Activated naive CD4-positive, alpha-beta T cell (primary cell): ENCODE results near the gene MRPL9.
A peak's percentile ranks its signal among the peaks of the same experiment; 100 is the strongest.

Source experiments
- DNase-seq, 4 experiments: peaks; one replicate each; lab custom pipeline; 2025; lab: John Stamatoyannopoulos, UW

Gene MRPL9

GRCh38 chr1:151729966-151730291 is 33.4 kb downstream of the MRPL9 start:
- no peak for DNase-seq

DNA sequence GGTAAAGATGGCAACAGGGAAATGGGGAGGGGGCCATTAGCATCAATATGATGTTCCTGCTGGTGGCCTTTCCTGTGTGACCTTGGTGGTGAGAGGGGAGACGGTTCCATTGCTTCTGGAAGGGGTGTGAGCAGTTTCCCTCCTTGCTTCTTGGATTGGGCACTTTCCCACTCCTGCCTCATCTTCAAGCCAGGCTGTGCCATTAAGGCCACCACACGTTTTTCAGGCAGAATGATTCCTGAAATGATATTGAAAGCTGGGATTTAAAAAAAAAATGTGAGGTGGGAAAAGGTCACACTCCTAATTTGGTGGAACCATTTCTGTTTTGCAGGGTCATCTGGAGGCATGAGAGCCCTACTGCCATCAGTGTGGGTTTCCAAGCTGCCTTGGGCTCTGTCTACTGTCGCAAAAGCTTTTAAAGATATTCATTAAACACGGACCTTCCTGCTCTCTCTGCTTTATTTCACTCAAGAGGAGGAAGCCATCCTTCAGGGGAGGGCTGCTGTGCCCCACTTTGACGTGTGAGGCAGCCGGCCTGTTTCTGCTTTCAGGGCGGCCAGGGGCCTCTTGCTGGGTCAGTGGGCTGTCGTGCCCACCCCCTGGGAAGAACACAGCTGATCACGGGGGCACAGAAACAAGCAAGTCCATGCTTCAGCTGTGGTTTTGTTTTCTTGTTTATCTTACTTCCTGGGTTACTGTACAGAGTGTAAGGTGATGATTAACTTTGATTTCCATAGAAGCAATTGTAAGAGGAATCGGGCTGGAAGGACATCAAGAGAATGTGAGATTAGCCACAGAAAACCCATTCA is 33.9 kb downstream of the MRPL9 start:
- no peak for DNase-seq

DNA sequence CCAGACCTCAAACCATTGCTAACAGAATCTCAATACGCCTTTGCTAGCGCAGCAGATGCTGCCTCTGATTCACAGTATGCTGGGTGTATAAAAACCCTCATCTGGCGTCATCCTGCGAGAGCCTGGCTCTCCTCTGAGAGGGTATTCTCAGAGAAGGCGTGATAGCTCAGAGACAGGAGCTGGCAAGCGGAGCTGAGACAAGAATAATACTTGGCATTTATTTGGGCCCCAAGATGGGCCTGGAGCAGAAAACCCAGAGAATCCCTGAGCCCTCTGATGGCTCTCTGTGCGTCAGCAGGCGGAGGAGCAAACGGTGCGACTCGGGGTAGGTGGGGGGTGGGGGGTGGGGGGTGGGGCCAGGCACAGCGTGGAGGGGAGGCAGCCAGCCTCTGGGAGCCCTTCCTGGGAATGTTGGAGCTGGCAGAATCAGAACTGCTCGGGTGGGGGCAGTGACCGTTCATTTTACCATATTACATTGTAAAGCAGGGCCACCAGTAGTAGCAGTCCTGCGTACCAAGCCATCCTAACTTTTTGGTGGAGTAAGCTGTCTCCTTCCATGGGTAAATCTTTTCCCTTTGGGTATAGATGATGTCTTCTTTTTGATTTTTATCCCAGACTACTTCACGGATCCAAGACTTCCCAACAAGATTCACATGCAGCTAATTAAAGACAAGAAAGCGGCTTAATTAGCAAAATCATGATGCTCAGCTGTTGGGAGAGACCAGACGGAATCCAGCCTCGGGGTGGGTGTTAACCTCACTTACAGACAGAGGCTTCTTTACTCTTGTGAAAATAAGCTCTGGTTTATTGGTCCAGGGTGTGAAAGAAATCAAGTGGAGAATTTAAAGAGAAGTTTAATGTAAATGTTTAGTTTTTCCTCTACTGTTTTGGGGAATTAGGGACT is 34.9 kb downstream of the MRPL9 start:
- DNase-seq, result no peak

DNA sequence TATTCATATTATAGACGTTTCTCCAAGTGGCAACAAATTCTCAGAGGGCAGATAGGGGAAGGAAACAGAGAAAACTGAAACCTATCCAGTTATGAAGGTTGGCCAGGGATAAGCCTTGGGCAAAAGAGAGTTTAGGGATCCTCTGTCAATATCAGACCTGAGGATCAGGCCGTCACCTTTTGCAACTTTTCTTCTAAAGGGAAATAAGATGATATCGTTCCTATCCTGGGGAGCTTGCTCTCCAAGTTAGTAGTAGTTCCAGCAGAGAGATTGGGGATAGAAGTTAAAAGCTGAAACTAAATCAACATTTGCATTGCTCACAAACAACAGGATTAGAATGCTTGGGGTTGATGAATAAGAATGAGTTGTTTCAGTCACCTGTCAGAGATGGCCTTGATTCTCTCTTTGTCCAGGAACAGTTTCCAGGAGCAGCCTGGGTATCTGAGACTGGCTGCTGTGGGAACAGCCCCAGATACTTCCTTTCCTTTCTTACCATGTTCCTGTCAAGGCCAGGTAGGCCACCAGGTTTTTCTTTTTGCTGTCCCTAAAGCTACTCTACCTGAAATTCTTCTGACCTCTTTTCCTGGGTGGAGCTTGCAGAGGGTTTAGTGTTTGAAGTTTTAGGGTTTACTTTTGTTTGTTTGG is 39.4 kb downstream of the MRPL9 start:
- DNase-seq, result no peak

- no peak for DNase-seq
Measured at GRCh38 chr1:151721788-151722510, 41.3 kb downstream of the MRPL9 start.

DNA sequence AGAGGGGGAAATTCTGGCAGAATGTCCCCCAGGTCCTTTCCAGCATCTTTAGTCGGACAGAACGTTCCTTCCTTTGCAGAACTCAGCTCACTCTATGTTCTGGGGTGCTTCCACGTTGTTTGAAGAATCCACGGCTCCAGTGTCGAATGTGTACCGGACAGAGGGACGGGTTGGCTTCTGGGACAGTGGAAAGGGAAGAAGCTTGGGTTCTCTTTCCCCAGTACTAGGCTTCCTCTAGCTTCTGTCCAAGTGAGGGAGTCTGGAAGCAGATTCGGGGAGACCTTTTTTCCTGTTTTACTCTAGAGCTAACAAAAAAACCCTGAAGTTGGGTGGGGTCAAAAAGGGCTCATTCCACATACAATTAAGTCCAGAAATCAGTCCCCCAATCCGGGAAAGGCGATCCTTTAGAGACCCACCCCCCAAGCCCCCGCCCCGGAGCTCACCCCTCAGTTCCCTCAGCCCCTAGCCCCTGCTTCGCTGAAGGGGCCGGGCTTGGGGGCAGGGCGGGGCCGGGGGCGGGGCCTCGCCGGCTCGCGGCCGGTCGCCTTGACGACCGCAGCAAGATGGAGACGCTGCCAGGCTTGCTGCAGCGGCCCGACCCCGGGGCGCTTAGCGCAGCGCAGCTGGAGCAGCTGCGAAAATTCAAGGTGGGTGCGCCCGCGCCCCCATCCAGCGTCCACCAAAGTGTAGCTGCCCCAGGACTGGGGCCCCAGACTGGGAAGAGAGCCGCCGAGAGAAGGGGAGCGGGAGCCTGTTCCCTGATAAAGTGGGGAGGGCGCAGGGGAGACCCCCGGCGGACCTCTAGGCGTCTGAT is 42.1 kb downstream of the MRPL9 start, which contains the start of gene RIIAD1:
Gene RIIAD1, plus strand, starts transcription at position 549 of the 814 bp plus-strand sequence. Its CDS starts 15 bp downstream, at position 564.
- peak in 1 of 4 experiments; percentile 40 for DNase-seq

DNA sequence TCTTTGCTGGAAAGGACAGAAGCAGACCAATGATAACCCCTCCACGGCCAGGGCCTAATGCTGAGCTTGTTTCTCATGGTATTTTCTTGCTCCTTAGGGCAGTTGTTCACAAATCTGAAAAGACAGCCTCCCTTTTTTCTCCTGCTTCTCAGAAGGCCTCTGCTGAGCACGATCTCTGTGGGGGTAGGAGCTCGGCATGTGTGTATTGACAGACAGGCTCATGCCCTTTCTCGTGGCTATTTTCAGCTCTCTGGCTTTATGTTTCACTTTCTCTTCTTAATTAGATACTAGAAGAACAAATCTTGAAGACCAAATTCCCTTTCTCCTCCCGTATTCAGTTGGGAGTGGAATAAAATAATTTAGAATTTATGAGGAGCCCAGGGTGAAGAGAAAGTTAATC is 42.7 kb downstream of the MRPL9 start:
- no peak for DNase-seq

- DNase-seq, result no peak
Measured at GRCh38 chr1:151720125-151720524, 43.2 kb downstream of the MRPL9 start.

DNA sequence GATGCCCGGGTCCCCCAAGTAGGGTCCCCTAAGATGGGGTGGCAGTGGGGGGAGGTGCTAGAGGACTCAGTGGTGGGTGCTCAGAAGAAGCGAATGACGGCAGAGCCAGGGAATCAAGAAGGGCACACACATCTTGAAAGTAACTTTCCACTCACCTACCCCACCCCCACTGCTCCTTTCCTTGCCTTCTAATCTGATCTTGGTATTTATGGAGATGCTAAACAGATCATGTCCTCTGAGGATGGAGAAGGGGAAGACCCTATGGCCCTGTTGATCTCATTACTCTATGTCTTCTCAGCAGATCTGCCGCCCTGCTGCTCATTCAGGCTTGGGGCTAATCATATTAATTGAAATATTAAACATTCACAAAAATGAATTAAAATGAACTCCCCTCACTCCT is 44.6 kb downstream of the MRPL9 start:
- DNase-seq, result no peak

- no peak for DNase-seq
Measured at GRCh38 chr1:151718011-151718431, 45.3 kb downstream of the MRPL9 start.

- no peak for DNase-seq
Measured at GRCh38 chr1:151716771-151717631, 46.3 kb downstream of the MRPL9 start, which contains the start of gene CELF3. TSS of gene CELF3 (minus strand) at chr1:151716803. CDS start at chr1:151716020, 783 bp downstream.

- DNase-seq, result no peak
Measured at GRCh38 chr1:151716405-151716762, 46.9 kb downstream of the MRPL9 start.

- no peak for DNase-seq
Measured at GRCh38 chr1:151715726-151716404, 47.4 kb downstream of the MRPL9 start.

DNA sequence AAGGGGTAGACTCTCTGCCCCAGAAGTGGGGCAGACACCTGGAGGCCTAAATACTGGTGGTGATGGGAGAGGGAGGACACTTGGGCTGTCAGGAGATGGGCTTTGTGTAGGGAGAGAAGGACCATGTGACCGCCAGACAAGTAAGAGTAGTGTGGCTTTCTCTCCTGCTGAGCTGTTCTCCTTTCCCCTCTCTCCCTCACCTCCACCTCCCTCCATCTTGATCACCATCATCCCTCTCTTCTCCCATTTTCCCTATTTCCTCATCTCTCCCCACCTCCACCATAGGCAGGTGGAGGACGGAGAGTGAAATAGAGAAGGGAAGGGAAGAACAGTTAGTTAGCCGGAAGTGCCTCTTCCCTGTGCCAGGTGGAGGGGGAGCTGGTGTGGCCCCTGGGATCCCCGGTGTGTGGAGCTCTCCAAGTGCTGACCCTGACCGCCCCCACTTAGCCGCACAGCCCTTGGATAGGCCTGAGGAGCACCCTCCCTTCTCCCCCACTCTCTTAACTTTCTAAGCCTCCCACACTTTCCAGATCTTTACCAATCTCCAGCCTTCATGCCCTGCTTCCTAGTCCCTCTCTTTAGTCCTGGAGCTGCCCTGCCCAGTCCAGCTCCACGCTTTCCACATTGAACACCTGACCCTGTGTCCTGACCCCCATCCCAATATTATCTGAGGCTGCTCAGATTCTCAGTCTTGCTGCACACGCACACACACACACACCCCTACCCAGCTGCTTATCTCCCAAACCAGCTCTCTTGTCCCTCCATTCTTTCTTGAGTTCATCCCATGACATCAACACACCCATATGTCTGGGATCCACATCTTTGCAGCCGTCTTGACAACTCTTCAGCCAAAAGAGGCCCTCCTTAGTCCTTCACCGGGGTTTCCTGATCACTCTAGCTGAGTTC is 48.2 kb downstream of the MRPL9 start:
- DNase-seq, result no peak

GRCh38 chr1:151713874-151714273 is 49.4 kb downstream of the MRPL9 start:
- DNase-seq, result no peak

- DNase-seq, result no peak
Measured at GRCh38 chr1:151713044-151713443, 50.3 kb downstream of the MRPL9 start.

GRCh38 chr1:151711951-151712350 is 51.3 kb downstream of the MRPL9 start:
- DNase-seq, result no peak
